ENCODE results near the gene WWOX. TPM values are rescaled to one million over a fixed set of nuclear protein-coding genes. Genes with fewer than 3 reads are reported as not detected.

WWOX gene
- total RNA-seq, 2 experiments from 2014 or later: 15.9 to 18.1 TPM

DNA sequence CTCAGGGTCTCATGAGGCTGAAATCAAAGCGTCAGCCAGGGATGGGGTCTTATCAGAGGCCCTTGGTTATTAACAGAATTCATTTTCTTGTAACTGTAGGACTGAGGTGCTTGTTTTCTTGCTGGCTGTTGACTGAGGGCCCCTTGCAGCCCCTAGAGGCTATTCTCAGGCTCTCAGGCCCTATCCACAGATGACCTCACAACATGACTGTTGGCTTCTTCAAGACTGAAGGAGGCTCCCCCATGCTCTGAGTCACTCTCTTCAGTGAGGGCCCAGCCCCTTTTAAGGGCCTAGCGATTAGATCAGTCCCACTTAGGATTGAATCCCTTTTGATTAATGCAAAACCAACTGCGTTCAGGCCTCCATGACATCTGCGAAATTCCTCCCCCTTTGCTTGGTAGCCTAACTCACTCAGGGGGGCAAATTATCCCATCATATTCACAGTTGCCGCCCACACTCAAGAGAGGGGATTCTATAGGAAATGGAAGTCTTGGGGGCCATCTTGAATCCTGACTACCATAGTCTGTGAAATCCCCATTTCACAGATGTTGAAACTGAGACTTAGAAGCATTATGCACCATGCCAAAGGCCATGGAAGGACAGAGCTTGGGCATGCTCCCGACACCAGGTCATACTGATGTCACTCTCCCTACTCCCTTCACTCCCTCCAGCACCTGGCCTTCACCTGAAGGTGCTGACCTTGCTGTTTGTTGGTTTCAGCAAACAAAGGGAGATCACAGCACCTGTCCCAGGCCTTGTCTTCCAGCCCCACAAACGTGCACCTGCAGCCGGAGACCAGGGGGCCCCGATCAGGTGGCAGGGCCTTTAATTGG lies 908.8 kb downstream of the WWOX start:
- ChIA-PET CTCF (interaction anchor here (0.7 kb wide), 1 partner anchor 460 kb away, joined by 3 read pairs; no protein-coding TSS in a partner anchor), POLR2A (interaction anchor here (0.8 to 1.5 kb wide), 2 partner anchors 61 to 230 kb away, joined by 4 to 5 read pairs; no protein-coding TSS in a partner anchor)

DNA sequence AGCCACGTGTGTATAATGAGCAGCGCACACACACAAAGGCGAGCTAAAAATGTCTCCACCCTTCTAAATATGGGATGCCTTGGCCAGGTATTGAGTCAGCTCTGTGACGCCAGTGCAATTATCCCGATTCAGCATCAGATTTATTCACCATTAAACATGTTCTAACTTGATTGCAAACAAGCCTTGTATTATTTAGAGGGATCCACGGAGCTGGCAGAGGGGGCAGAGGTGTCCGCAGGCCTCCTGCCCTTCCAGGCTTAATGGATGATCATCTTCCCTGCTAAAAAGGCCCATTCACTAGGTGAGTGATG lies 909.4 kb downstream of the WWOX start:
- ChIA-PET CTCF (interaction anchor here (0.7 kb wide), 1 partner anchor 461 kb away, joined by 3 read pairs; no protein-coding TSS in a partner anchor), POLR2A (no interaction called here)

- CTCF ChIA-PET: no interaction called here
- POLR2A ChIA-PET: no interaction called here
Observed at GRCh38 chr16:79009896-79010295, 910.4 kb downstream of the WWOX start.

GRCh38 chr16:79011282-79011681 lies 911.8 kb downstream of the WWOX start:
- ChIA-PET CTCF (no interaction called here), POLR2A (no interaction called here)

- CTCF ChIA-PET: interaction anchor here (0.6 to 0.8 kb wide), 2 partner anchors 30 to 142 kb away, joined by 3 to 4 read pairs; no protein-coding TSS in a partner anchor
- POLR2A ChIA-PET: no interaction called here
Observed at GRCh38 chr16:79012671-79013434, 913.4 kb downstream of the WWOX start.

GRCh38 chr16:79013930-79014660 lies 914.6 kb downstream of the WWOX start:
- ChIA-PET CTCF (no interaction called here), POLR2A (no interaction called here)

DNA sequence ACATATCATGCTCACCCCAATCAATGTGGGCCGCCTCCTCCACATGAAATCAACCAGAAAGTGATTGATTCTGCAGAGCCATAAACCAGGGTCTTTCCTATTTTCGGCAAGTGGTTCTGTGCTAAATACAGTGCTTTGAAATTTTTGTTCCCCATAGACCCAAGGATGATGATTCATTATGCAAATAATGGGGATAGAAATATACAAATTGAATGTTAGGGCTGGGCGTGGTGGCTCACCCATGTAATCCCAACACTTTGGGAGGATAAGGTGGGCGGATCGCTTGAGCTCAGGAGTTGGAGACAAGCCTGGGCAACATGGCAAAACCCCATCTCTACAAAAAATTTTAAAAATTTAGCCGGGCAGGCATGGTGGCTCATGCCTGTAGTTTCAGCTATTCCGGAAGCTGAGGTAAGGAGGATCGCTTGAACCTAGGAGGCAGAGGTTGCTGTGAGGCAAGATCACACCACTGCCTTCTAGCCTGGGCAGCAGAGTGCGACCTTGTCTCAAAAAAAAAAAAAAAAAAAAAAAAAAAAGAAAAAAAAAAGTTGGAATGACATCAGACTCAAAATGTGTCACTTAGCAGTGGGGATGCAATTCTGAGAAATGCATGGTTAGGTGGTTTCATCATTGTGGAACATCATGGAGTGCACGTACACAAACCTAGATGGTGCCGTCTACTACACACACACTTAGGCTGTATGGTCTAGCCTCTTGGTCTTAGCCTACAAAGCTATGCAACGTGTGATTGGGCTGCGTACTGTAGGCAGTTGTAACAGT lies 919.4 kb downstream of the WWOX start:
- ChIA-PET POLR2A (no interaction called here), CTCF (no interaction called here)

GRCh38 chr16:79019431-79019830 lies 920.0 kb downstream of the WWOX start:
- CTCF ChIA-PET: no interaction called here
- POLR2A ChIA-PET: no interaction called here

- CTCF ChIA-PET: interaction anchor here (1.4 kb wide), 2 partner anchors 56 to 115 kb away, joined by 3 to 4 read pairs; no protein-coding TSS in a partner anchor
- POLR2A ChIA-PET: interaction anchor here (0.6 kb wide), 1 partner anchor 320 kb away, joined by 4 read pairs; no protein-coding TSS in a partner anchor
Observed at GRCh38 chr16:79021991-79022630, 922.7 kb downstream of the WWOX start.

GRCh38 chr16:79026117-79026516 lies 926.7 kb downstream of the WWOX start:
- POLR2A ChIA-PET: no interaction called here
- CTCF ChIA-PET: interaction anchor here (0.7 to 1.6 kb wide), 2 partner anchors 18 to 226 kb away, joined by 3 to 4 read pairs; no protein-coding TSS in a partner anchor

DNA sequence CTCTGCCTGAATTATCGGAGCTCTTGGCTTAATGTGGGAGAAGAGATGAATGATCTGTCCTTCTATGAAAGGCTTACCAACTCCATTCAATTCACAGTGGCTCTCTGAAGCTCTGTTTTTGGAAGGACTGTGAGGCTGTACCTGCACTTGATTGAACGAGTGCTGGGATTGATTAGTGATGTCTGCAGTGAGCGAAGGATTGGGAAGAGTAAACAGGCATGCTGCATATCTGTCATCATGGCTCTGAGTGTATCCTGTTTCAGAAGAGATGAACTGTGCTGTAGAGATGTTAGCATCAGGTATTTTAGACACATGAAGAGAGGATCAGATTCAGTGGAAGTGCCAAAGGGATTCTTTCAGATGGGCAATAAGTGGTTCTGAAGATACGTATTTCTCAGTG lies 937.1 kb downstream of the WWOX start:
- POLR2A ChIA-PET: no interaction called here
- CTCF ChIA-PET: no interaction called here

DNA sequence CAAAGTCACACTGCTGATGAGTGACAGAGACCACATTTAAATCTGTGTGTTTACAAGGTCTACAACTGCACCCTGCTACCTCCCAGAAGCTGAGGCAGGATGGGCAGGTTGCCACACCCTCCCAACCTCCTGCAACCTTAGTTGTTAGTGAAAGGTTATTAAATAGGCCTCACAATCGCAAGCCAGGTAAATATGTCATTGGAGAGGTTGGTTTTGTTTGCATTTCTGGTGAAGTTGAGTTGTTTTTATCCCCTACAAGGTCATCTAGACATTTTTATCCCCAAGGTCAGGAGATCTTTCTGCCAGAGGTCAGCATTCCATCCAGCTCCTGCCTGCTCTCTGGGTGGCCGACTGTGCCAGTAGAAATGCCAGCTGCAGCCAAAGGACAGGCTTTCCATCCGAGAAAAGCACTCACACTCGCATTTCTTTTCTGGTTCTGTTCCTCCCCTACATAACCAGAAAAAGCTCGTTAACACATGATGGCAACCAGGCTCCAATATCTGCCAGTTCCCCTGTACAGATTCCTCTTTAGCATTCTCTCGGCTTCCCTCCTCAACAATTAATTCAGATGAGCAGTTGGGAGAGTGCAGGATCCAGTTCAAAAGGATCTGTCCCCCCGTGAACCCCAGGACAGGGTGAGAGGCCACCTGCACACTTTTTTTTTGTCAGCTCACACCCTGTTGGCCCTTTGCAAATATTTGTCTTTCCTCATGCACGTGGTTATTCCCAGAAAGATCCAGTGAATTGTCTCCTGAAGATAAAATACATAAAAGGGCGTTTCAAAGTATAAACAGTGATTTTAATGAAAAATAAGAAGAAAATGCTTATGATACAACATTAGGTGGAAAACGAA lies 938.3 kb downstream of the WWOX start:
- POLR2A ChIA-PET: no interaction called here
- CTCF ChIA-PET: interaction anchor here (0.6 kb wide), 1 partner anchor 10 kb away, joined by 4 read pairs; no protein-coding TSS in a partner anchor

- CTCF ChIA-PET: no interaction called here
- POLR2A ChIA-PET: no interaction called here
Observed at GRCh38 chr16:79041206-79041605, 941.8 kb downstream of the WWOX start.

DNA sequence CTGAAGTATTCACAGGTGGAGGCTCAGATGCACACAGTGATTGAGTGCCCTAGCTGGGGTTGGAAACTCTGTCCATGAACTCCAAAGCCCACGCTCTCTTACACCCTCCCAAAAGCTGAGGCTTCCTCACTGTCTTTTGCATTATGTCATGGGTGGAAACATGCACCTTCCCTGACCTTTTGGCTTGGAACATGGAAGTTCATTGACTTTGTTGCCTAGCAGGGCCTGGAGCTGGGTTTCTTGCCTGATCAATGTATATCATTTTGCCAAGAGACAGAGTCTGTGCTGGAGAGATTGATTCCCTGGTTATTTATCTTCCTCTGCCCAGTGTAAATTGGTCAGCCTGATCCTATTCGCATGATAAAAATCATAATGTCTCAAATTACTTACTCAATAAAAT lies 942.7 kb downstream of the WWOX start:
- ChIA-PET POLR2A (interaction anchor here (0.7 to 1.3 kb wide), 2 partner anchors 34 to 80 kb away, joined by 3 to 9 read pairs; no protein-coding TSS in a partner anchor), CTCF (interaction anchor here (0.8 kb wide), 1 partner anchor 29 kb away, joined by 4 read pairs; no protein-coding TSS in a partner anchor)

DNA sequence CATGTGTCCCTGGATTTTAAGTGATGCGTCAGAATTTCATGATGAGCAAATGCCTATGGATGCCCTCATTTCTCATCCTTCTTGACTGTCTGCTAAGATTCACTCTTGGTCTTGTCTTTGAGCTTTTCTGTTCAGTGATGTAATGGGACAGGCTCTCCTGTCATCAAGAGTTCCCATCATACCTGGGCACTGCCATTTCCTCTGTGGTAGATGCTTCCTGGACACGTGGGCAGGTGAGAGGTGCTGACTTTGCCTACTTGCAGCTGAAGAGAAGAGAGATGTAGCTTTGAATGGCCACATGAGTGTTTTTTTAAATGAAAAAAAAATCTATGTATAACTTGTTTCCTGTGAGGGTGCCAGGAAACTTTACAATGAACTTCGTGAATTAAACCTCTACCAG lies 943.4 kb downstream of the WWOX start:
- ChIA-PET POLR2A (interaction anchor here (0.6 to 1.3 kb wide), 3 partner anchors 34 to 248 kb away, joined by 3 to 9 read pairs (median 3); no protein-coding TSS in a partner anchor), CTCF (interaction anchor here (0.8 kb wide), 1 partner anchor 30 kb away, joined by 4 read pairs; no protein-coding TSS in a partner anchor)

GRCh38 chr16:79045191-79045590 lies 945.7 kb downstream of the WWOX start:
- POLR2A ChIA-PET: no interaction called here
- CTCF ChIA-PET: interaction anchor here (0.7 kb wide), 1 partner anchor 14 kb away, joined by 3 read pairs; no protein-coding TSS in a partner anchor

DNA sequence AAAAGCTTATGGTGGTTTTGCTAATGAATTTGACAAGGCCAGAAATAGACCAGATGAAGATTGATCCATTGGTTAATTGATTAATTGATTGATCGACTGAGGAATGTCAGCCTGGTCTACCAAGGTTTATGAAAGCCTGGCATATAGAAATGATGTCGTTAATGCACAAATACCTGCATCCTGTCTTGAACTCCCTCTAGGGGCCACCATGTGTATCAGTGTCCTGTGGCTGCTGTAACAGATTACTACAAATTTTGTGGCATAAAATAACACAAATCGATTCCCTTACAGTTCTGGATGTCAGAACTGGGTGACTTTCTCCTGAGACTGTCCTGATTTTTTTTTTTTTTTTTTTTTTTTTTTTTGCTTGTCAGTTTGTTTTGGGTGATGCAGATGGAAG lies 947.9 kb downstream of the WWOX start:
- CTCF ChIA-PET: interaction anchor here (0.6 to 1.4 kb wide), 6 partner anchors 9 to 476 kb away, joined by 3 to 5 read pairs (median 4); no protein-coding TSS in a partner anchor
- POLR2A ChIA-PET: no interaction called here

GRCh38 chr16:79049040-79049439 lies 949.6 kb downstream of the WWOX start:
- ChIA-PET CTCF (no interaction called here), POLR2A (no interaction called here)
